Mammary epithelial cell (primary cell): Measurements from ENCODE around the gene PAGR1.

ENCODE experiments used
- EZH2 ChIP-seq: IDR thresholded peaks from 2 replicates; pipeline ENCODE4 v1.6.1; 2012; ENCODE audit warnings: low read length, inconsistent platforms, borderline replicate concordance
- TF ChIP-seq, protein P1 (sequence below), 2 donors: IDR thresholded peaks in 1 of 2; conservative IDR thresholded peaks in 1 of 2; 2 replicates each; pipeline ENCODE4 v1.5.1; 2011 to 2012; ENCODE audit warnings: inconsistent platforms in 2 of 2, low read length in 2 of 2, mild to moderate bottlenecking in 2 of 2, control low read depth in 1 of 2, low read depth in 1 of 2; ENCODE audit not compliant: insufficient read depth in 1 of 2; ENCODE audit errors: extremely low read depth in 1 of 2

DNA sequence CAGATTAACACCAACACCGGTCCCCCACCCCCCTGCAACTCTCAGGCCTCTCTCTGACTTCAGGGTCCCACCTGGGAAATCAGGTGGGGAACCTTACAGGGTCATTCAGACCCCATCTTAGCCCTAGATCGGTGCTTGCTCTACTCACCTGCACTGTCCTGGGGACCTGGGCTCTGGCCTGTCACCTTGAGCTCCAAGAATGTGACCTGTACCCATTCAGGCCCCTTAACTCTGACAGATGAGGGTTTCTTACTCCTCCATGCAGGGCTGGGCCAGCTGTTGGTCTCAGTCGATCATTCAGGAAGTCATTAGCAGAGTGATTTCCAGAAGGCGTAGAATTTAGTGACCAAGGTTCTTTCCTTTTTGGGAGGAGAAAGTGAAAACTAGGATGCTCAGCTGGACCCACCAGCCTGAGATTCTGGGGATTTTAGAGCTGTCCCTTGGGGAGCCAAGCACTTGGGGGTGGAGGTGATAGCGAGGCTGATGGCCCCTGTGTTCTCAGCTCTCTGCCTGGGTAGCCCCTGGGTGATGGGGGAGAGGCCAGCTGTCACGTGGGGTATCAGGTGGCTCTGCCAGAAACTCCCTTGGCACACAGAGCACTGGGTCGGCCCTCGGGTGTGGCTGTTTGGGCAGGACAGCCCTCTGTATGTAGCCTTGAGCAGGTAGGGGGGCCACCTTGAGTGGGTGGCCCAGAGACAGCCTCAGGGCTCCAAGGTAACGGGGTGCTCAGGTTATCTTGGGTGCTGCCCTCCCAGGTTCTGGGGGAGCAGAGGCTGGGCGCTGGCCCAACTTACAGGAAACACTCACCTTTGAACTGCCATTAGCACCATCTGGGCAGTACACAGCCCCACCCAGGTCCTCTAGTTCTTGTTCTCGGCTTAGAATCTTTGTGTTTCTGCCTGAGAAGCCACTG lies 5.0 kb downstream of the PAGR1 start:
- TF ChIP-seq, protein P1, sequence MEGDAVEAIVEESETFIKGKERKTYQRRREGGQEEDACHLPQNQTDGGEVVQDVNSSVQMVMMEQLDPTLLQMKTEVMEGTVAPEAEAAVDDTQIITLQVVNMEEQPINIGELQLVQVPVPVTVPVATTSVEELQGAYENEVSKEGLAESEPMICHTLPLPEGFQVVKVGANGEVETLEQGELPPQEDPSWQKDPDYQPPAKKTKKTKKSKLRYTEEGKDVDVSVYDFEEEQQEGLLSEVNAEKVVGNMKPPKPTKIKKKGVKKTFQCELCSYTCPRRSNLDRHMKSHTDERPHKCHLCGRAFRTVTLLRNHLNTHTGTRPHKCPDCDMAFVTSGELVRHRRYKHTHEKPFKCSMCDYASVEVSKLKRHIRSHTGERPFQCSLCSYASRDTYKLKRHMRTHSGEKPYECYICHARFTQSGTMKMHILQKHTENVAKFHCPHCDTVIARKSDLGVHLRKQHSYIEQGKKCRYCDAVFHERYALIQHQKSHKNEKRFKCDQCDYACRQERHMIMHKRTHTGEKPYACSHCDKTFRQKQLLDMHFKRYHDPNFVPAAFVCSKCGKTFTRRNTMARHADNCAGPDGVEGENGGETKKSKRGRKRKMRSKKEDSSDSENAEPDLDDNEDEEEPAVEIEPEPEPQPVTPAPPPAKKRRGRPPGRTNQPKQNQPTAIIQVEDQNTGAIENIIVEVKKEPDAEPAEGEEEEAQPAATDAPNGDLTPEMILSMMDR (conservative IDR thresholded peaks at IDR 0.05 in 1 of 2, IDR thresholded peaks at IDR 0.05 in 1 of 2; ENCODE audit: extremely low read depth in 1 of 2, insufficient read depth in 1 of 2, low read depth in 1 of 2, low read length in 2 of 2) = no peak
- no peak for TF ChIP-seq EZH2
